DOHH2 (cell line): ENCODE data around the gene LSAMP.

ENCODE experiments used
- H3F3A ChIP-seq: fragments of 200-600 bp; sonication (generic), shearing (Covaris generic); 2 replicates; pipeline ENCODE4 v1.6.0; 2016; ENCODE audit warnings: antibody characterized with exemption, mild to moderate bottlenecking; ENCODE audit not compliant: control insufficient read depth, insufficient read depth
- H3K27ac ChIP-seq: fragments of 200-600 bp; sonication (generic); 2 replicates; pipeline ENCODE4 v1.5.1; 2014; ENCODE audit warnings: low read depth, mild to moderate bottlenecking, low read length, moderate library complexity
- H3K27me3 ChIP-seq: fragments of 200-600 bp; sonication (generic); 2 replicates; pipeline ENCODE4 v1.6.1; 2014; ENCODE audit warnings: mild to moderate bottlenecking, low read length, mixed read lengths; ENCODE audit not compliant: control insufficient read depth
- H3K36me3 ChIP-seq: fragments of 200-600 bp; sonication (generic); 2 replicates; pipeline ENCODE4 v1.6.1; 2014; ENCODE audit warnings: mild to moderate bottlenecking, low read length, moderate library complexity, mixed read lengths; ENCODE audit not compliant: control insufficient read depth
- H3K4me1 ChIP-seq: fragments of 200-600 bp; sonication (generic); 2 replicates; pipeline ENCODE4 v1.6.1; 2014; ENCODE audit warnings: mild to moderate bottlenecking, low read length, mixed read lengths; ENCODE audit not compliant: control insufficient read depth
- H3K4me2 ChIP-seq: fragments of 200-600 bp; sonication (generic); 2 replicates; pipeline ENCODE4 v1.6.0; 2014; ENCODE audit warnings: mild to moderate bottlenecking, low read length, moderate library complexity
- H3K4me3 ChIP-seq: fragments of 200-600 bp; sonication (generic); 2 replicates; pipeline ENCODE4 v1.5.1; 2014; ENCODE audit warnings: mild to moderate bottlenecking, low read length, mixed read lengths
- H3K79me2 ChIP-seq: fragments of 200-600 bp; sonication (generic); 2 replicates; pipeline ENCODE4 v1.6.1; 2014; ENCODE audit warnings: mild to moderate bottlenecking, low read length, mixed read lengths; ENCODE audit not compliant: control insufficient read depth
- H3K9me2 ChIP-seq: fragments of 200-600 bp; sonication (generic); replicated peaks from 2 replicates; pipeline ENCODE4 v1.6.1; 2014; ENCODE audit warnings: mild to moderate bottlenecking, low read length, mixed read lengths; ENCODE audit not compliant: control insufficient read depth
- H3K9me3 ChIP-seq: fragments of 200-600 bp; sonication (generic); 2 replicates; pipeline ENCODE4 v1.6.1; 2014; ENCODE audit warnings: antibody characterized with exemption, low read length, mixed read lengths; ENCODE audit not compliant: control insufficient read depth, insufficient read depth
- H4K20me1 ChIP-seq: fragments of 200-600 bp; sonication (generic); 2 replicates; pipeline ENCODE4 v1.6.0; 2014; ENCODE audit warnings: low read depth, mild to moderate bottlenecking, antibody characterized with exemption, low read length, moderate library complexity; ENCODE audit not compliant: control insufficient read depth, insufficient read depth
- EZH2phosphoT487 ChIP-seq: fragments of 200-600 bp; sonication (generic); IDR thresholded peaks from 2 replicates; pipeline ENCODE4 v1.6.1; 2017; ENCODE audit warnings: borderline replicate concordance, mild to moderate bottlenecking, antibody characterized with exemption, low read length, moderate library complexity, mixed read lengths
- TF ChIP-seq, protein P1 (sequence below): fragments of 200-600 bp; sonication (generic); IDR thresholded peaks from one replicate; pipeline ENCODE4 v1.5.1; 2014; ENCODE audit warnings: antibody characterized with exemption, mild to moderate bottlenecking, low read depth, low read length; ENCODE audit not compliant: poor library complexity, severe bottlenecking

The LSAMP gene

DNA sequence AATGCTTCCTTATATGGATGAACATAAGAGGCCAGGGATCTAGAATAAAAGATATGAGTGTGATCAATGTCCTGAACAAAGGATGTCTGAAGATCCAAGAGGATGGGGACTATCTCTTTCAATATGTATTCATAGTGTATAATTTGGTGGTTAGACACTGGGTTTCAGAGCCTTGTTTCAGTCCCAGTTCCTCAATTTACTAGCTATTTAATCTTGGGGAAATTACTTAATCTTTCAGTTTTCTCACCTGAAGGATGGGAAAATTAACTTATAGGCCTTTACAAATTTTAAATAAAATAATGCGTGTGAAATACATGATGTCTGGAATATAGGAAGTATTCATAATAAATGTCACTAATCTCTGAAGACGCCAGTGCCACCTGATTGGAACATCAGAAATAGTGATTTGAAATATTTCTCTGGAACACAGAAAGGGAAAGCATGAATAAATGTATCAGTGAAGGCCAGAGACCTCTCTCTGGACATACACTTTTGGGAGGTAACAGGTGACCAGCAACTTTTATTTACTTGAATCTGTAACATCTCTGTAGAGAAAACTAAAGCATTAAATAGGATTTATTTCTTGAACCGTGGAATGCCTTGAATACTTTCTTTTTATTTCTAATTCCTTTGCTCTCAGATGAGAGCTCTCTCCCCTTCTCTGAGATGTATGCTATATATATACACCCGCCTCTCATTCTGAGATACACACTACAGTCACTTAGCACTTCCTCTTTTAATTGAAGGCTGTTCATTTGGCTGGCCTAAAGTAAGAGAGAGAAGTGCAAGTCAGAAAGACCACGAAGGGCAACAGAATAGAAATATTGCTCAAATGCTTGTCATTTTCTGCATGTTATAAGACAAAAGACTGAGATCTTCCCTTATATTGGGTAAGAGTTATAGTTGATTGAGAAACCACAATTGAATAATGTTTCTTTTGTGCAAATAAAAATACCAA, 407.1 kb downstream of the LSAMP start:
- Histone ChIP-seq H3K4me1 (0 out of 2 replicates have a peak, but pooled peaks cover 4% of the 10 kb centered on the region), H3K9me2 (no peaks in the 10 kb centered on the region), H3K79me2 (no peaks in the 10 kb centered on the region), H3K36me3 (no peaks in the 10 kb centered on the region), H3K4me2 (no peak overlapping the region), H3K9me3 (no peaks in the 10 kb centered on the region), H4K20me1 (no peaks in the 10 kb centered on the region), H3K4me3 (no peak overlapping the region), H3F3A (no peaks in the 10 kb centered on the region), H3K27me3 (no peaks in the 10 kb centered on the region), H3K27ac (no peak overlapping the region)
- no peak for TF ChIP-seq EZH2phosphoT487
- TF ChIP-seq, protein P1, sequence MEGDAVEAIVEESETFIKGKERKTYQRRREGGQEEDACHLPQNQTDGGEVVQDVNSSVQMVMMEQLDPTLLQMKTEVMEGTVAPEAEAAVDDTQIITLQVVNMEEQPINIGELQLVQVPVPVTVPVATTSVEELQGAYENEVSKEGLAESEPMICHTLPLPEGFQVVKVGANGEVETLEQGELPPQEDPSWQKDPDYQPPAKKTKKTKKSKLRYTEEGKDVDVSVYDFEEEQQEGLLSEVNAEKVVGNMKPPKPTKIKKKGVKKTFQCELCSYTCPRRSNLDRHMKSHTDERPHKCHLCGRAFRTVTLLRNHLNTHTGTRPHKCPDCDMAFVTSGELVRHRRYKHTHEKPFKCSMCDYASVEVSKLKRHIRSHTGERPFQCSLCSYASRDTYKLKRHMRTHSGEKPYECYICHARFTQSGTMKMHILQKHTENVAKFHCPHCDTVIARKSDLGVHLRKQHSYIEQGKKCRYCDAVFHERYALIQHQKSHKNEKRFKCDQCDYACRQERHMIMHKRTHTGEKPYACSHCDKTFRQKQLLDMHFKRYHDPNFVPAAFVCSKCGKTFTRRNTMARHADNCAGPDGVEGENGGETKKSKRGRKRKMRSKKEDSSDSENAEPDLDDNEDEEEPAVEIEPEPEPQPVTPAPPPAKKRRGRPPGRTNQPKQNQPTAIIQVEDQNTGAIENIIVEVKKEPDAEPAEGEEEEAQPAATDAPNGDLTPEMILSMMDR = no peak

DNA sequence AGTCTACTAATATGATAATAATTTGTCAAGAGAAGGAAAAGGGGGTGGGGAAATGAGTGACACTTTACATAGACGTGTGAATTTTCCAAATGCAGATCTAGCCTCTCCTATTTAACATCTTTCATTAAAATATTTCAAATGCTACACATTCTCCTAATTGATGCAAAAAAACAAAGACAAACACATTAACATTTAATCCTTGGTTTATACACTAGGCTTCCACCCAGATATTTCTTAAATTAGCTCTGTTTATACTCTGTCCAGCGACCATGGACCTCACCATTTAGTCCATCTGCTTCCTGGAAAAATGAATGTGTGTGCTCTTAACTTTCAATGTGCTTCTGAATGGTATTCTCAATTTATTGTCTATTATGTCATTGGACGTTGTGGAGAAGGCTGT, 409.9 kb downstream of the LSAMP start:
- Histone ChIP-seq H3K79me2 (no peaks in the 10 kb centered on the region), H4K20me1 (no peaks in the 10 kb centered on the region)
- no peak for TF ChIP-seq EZH2phosphoT487
- TF ChIP-seq, protein P1 = no peak

DNA sequence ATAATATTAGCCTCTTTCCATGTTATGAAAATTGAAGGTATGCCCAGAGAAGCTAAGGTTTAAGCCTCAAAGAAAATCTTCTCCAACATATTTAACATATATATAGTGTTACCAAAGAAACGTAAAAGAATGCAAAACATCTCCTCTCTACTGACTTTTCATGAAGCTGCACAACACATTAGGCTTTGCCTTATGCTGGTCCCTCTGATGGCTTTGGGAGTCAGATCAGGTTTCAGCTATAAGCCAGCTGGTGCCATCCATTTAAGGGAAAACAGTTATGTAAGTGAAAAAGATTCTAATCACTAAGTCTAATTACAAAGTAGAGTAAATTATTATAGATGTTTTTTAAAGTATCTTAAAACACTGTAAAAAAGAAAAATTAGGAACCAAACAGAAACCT, 410.5 kb downstream of the LSAMP start:
- Histone ChIP-seq H3K4me3 (no peak overlapping the region), H3K4me2 (no peak overlapping the region), H3F3A (no peaks in the 10 kb centered on the region), H4K20me1 (no peaks in the 10 kb centered on the region), H3K9me2 (no peaks in the 10 kb centered on the region), H3K27ac (no peak overlapping the region), H3K79me2 (no peaks in the 10 kb centered on the region), H3K9me3 (no peaks in the 10 kb centered on the region), H3K4me1 (0 out of 2 replicates have a peak, but pooled peaks cover 4% of the 10 kb centered on the region), H3K36me3 (no peaks in the 10 kb centered on the region), H3K27me3 (no peaks in the 10 kb centered on the region)
- TF ChIP-seq, protein P1 = no peak
- TF ChIP-seq EZH2phosphoT487 = no peak

More for the DNA sequence above, 409.9 kb downstream of the LSAMP start:
- H3F3A ChIP-seq = no peaks in the 10 kb centered on the region
- H3K4me1 ChIP-seq = 0 out of 2 replicates have a peak, but pooled peaks cover 4% of the 10 kb centered on the region
- H3K27ac ChIP-seq = no peak overlapping the region
- no peaks in the 10 kb centered on the region for H3K9me3 ChIP-seq
- H3K36me3 ChIP-seq = no peaks in the 10 kb centered on the region
- no peak overlapping the region for H3K4me3 ChIP-seq
- H3K9me2 ChIP-seq = no peaks in the 10 kb centered on the region
- no peaks in the 10 kb centered on the region for H3K27me3 ChIP-seq
- no peak overlapping the region for H3K4me2 ChIP-seq
